Suppressor macrophage treated with lipopolysaccharide for 4 hours (primary cell): Measurements from ENCODE around the gene CYTH3.
"Not testable (repeated sequence)": the region's sequence is repeated elsewhere in the genome, so short reads cannot be mapped to it uniquely, and the experiment has no call there.

ENCODE experiments used
- DNase-seq: peaks from one replicate; pipeline ENCODE4 v3.0.0-alpha.2; 2020

Gene CYTH3

DNA sequence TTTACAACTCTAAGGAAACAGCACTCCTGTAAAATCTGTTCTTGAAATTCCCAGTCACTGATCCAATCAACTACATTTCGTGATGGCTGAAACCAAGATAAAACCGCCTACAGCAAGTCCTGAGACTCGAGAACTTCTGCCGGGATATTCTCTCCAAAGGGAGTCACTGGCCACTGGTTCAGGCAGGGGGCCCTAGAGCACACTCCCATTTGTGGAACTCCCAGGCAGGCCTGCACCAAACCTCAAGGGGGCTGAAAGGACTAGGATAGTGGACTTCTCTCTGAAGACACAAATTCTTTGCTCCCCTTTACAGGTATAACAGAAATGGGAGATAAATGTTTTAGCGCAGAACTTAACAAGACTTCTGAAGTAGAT lies 16.3 kb downstream of the CYTH3 start:
- no peak for DNase-seq

DNA sequence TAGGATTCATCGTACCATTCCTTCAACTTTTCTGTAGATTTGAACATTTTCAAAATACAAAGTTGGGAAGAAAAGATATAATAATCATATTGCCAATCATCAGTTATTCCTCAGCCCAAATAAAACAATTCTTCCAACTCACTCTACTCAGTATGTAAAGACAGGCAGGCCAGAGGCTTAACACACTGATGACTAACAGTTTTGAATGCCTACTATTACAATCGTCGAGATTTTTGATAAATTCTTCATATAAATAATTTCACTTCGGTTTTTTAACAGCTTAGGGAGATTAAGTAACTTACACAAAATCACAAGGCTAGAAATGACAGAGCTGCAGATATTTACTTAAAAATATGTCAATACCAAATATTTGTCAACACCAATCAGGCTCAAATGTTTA lies 17.6 kb downstream of the CYTH3 start:
- DNase-seq = no peak

DNA sequence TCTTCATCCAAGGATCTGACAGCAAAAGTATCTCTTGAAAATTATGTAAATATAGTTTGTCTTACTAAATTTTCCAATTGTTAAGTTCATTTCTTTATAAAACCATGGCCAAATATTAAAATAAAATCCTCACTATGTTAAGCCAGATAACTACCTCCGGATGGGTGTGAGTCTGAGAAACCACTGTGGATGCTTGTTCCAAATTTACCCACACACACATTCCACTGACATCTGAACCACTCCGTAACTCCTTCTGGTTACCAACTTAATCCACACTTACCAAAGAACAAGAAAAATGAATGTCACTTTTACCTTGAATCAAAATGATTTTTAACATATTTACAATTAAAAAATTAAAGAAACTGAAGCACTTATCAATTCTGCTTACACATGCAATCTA lies 19.7 kb downstream of the CYTH3 start:
- DNase-seq = no peak

DNA sequence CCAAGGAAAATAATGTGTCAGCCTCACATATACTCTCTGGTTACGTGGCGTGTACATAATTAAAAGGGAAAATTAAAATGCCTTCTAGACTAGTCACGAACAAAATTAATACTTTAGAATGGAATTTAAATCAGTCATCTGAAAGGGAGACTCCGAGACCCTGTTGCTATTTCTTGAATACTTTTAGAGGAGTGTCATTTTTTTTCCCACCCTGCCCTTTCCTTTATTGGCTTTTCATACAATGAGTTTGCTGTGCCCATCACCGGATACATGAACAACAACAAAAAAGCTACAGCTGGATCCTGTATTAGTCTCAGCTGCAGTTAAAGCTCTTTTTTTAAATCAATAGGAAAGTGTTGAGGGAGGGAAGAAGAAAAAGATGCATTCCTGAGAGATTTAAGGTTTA lies 20.1 kb downstream of the CYTH3 start:
- no peak for DNase-seq

DNA sequence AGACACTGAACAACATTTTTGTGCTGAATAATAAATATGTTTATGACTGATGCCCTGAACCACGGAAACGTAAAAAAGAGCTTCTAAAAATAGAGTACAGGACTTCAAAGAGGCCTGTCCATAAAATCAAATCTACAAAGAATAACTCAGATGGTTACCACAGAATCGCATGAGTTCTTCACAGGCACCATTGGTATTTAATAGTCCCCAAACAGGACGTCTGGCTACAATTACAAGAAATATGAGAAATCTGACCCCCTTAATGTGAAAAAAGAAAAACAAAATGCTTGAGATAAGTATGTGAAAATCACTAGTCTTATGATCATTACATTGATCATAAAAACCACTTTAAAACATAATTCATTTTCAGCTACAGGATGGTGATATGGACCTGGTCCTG lies 20.8 kb downstream of the CYTH3 start:
- DNase-seq = no peak

DNA sequence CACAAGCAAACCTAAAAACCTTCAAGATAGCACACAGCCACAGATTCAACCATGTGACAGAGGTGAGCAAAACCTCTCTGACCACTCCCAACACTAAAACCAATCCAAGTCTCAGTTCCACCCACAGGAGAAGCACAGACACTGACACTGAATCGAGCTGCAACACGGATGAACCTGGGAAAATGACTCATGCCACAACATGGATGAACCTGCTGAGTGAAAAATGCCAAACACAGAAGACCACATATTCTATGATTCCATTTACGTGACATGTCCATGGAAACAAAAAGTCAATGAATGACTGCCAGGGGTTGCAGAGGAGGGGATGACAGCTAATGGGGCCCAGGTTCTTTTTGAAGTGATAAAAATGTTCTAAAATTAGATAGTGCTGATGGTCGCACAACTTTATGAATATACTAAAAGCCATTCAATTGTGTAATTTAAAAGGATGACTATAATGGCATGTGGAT lies 22.0 kb downstream of the CYTH3 start:
- no peak for DNase-seq

DNA sequence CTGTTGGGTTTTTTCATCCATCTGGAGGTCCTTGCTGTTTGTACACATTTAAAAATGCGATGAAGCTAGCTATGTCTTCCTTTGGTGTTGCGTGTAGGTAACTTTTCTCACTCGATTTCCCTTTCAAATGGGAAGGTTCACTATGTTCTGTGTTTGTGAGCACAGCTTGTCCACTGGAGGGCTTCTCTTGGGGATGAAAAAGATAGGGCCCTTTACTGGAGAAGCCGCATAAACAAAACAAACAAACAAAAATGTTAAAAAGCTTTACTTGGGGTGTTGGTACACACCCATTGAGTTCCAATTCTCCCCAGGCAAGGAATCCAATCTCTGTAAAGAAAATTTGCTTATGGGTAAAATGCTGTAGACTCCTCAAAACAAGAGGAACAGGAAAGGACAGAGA lies 23.4 kb downstream of the CYTH3 start:
- DNase-seq = no peak

DNA sequence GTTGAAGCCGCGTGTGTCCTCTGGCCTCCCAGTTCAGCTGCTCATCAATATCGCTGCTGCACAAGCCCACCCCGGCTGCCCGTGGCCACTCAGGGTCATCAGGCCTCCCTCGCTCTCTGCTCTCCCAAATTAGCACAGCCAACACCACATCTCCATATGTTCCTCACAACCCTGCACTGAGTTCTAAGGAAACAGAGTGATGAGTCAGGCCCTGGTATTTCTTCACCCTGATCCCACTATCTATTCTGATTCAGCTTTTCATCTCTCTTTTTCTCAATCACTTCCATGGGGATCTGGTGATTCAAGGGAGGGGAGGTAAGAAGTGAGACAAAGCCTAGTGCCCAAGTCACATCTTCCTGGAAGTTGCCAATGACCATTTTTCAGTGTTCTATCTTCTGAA lies 23.8 kb downstream of the CYTH3 start:
- DNase-seq = peak; percentile 67

DNA sequence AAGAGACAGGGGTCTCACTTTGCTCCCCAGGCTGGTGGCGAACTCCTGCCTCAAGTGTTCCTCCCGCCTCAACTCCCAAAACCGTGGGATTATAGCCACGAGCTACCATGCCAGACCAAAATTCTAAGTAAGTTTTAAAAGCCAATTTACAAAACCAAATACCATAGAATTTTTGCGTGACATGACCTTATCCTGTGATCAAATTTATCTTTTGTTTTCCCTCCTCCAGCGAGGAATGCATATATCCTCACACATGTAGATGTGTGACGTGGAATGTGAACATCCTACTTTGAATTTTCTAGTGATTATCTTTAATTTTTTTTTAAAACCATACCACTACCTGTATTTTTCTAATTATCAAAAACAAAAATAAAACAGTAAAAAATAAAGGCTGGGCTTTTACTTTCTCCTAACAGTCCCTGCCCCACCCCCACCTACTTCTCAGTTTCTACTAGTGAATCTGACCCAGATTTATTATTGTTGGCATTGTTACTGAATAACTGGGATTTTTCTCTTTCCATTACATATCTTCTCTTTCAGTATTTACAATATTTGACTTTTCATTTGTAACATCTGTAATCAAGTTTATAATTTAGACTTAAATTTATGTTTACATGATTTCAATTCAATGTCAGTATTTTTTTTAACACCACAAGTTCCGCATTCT lies 26.0 kb downstream of the CYTH3 start:
- no peak for DNase-seq

DNA sequence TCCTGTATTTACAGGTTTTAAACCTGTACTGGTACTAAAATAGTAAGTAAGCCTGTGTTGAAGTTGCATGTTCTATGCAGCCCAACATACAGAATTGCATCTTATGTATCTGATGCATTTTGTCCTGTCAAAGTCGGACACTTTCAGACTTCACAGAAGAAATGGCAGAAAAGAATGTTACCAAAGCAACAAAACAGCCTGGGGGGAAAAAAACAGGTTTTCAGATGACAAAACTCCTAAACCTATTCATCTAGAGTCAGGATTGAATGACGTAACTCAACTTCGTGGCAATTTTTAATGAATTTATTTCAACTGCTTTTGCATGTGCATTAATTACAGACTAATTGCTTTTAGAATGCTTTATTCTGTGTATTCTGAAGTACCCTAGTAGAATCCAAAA lies 28.4 kb downstream of the CYTH3 start:
- no peak for DNase-seq

DNA sequence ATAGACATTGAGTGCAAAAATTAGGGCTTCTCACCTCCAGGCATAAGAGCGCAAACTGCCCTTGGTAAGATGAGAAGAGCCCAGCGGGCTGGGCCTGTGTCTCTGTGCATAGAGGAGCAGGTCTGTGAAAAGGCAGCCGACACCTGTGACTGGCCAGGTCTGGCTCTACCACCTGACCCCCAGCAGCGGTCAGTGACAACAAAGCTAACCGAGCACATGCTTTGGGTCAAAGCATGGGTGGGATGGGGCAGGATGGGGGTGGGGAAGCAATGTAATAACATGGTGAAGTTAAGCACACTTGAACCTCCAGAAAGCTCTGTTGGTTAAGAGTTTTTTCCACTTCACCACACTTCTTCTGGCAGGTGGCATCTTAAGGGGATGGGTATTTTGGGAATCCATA lies 29.3 kb downstream of the CYTH3 start:
- DNase-seq = no peak

DNA sequence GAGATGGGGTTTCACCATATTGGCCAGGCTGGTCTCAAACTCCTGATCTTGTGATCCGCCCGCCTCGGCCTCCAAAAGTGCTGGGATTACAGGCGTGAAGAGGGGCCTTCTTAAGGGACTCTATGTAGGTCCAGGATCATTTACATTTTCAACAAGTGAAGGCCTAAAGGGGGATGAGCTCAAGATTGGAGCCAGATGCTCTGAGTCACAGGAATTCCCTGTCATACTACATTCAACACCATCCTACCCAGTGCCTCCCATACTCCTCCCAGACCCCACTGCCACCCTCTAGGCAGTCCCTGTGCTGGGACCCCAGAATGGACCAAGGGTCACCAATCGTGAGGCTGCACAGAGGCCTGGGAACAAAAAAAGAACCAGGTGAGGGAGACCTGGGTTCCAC lies 29.9 kb downstream of the CYTH3 start:
- DNase-seq = no peak

DNA sequence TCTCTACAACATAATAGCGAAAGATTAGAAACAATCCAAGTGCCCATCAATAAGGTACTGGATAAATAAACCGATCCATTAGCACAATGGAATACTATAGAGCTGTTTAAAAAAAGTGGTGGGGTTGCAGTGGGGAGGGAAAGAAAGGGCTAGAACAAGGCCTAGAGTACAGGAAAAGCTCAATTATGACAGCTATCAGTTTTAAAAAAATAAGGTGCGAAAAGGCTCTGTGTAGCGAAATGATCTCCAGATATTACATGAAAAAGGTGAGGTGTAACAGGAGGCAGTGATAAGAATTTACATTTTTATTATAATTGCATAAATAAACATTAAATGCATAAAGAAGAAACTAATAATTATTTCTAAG lies 30.8 kb downstream of the CYTH3 start:
- no peak for DNase-seq

DNA sequence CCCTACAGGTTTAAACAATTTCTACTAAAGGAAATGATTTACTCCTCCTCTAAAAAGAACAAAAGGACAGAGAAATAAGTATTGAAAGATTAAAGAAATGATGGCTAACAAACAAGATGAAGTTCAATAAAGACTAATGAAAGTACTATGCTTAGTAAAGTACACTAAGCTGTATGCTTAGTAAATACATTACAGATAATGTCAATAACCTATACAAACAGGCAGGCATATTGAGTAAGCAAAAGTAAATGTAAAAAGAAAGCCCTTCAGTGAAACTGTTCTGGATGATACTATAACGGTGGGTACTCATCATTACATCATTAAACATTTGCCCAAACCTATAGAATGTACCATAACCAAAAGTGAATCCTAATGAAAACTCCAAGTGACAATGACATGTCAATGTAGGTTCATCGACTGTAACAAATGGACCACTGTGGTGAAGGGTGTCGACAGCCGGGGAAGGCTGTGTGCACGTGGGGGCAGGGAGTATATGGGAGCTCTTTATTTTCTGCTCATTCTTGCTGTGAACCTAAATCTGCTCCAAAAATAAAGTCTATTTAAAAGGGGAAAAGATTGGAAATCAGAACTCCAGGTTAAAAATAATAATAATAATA lies 34.0 kb downstream of the CYTH3 start:
- no peak for DNase-seq

DNA sequence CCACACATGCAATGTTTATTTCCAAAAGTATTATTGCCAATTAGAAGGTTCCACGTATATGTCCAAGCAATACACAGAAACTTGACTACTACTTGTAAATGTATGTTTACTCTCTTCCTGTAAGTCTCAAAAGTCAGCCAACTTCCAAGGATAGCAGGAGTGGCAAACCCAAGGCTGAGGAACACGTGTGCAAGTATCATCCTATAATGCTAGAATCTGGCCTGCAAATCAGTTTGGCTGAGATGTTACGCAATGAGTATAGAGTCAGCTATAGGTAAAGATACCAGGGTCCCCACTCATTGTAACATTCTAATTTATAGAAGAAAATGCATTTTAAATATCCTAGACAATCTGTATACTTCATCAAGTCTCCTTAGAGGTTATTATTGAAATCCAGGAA lies 34.7 kb downstream of the CYTH3 start:
- DNase-seq = no peak

DNA sequence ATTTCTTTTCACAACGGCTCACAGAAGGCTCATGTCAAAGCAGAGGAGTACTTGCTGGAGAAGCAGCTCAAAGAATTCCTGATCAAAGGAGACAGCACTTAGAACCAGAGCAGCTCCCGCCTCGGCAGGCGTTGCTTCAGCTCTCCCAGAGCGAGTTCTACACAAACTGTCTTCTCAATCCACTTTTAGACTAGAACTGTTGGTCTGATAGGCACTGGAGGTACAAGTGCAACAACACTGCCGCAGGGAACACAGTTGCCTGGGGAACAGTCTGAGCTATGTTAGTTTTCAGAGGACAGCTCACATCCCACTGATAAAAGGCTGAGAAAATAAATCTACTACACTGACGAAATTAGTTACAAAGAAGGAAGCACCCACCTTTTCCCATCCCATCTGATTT lies 35.4 kb downstream of the CYTH3 start:
- DNase-seq = no peak

DNA sequence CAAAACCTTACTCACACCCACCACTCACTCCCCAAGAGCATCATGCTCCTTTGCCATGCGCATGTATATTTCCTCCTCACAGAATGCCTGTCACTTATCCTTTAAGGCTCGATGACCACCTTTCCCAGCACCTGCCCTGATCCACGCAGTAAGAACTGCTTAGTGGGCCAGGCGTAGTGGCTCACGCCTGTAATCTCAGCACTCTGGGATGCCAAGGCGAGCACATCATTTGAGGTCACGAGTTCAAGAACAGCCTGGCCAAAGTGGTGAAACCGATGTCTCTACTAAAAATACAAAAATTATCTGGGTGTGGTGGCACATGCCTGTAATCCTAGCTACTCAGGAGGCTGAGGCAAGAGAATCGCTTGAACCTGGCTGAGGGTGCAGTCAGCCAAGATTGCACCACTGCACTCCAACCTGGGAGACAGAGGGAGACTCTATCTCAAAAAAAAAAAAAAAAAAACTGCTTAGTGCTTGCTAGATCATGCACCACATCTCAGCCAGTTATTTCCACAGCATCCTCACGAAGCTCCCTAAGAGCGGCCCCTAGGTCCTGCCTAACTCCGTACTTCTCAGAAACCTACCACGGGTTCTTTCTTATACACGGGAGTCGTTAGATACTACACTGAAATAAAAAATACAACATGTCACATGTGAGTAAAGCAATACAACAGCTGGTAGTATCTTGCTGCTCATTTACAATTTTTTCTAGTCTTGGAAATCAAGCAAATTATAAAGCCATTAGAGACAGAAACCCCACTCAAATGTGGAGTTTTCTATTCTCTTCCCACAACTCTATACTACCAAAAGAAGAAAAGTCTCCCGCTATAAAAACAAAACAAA lies 37.2 kb downstream of the CYTH3 start:
- DNase-seq = no peak

DNA sequence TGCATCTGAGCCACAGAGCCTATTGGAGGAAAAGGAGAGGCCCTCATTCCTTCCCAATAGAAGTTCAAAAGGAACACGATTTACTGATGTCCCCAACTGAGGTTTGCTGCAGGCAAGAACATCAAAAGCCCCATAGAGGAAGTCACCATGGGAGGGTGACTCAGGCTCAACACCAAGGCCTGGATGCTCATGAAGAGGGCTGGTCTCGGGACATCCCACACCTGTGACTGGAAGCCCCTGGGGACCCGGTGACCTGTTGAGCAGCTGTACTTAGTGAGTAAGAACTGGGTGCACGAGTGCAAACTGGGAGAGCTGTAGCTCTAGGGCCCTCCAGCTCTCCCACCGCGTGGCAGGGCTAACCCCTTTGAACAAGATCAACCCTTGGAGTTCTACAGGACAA lies 38.0 kb downstream of the CYTH3 start:
- no peak for DNase-seq

DNA sequence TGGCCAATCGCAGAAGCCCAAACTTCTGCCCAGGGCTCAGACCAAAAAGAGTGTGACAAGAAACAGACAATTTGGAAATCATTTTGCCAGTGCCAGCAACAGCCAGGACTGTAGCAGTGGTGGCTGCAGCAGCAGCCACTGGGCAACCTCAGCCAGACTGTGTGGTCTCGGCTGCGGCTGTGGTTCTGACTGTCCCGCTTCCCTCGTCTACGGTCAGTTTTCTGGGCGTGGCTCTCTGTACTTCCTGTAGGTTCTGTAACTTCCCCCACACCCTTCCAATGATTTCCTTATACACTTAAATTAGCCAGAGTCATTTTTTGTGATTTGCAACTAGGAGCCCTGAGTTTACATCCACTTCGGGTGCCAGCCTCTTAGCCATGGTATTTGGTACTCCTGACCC lies 39.9 kb downstream of the CYTH3 start:
- peak; percentile 79 for DNase-seq

DNA sequence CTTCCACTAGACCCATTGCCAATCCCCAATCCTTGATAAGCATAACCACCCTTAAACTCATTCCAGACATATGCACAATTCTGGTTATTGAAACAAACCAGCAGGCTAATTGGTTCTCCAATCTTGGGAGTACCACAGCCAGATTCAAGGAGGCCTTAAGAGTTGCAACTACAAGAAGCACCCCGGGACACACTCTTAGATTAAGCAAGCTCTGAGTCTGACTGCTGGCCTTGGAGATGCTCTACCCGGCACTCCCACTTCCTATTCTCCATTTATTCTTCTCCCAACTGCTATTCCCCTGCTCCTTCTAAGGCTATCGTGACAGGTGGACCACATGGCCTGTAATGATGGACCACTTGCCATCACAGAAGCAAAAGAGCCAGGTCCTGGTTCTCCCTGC lies 40.3 kb downstream of the CYTH3 start:
- DNase-seq = no peak

DNA sequence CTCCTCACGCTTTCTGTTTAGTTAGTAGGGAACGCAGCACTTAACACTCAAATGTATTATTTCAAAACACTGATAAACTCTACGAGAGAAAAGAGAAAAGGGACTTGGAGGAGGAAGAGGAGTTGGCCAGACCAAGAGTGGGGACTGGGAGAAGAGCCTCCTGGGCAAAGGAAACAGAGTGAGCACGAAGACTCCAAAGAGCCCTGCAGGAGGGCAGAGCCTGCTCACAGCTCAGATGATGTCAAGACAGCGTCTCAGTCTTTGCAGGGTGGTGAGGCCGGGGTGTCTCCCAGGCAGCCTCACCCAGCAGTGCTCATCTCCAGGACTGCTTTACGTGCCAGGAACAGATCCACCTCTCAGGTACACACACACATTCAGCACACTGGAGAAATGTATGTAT lies 41.2 kb downstream of the CYTH3 start:
- DNase-seq = no peak

DNA sequence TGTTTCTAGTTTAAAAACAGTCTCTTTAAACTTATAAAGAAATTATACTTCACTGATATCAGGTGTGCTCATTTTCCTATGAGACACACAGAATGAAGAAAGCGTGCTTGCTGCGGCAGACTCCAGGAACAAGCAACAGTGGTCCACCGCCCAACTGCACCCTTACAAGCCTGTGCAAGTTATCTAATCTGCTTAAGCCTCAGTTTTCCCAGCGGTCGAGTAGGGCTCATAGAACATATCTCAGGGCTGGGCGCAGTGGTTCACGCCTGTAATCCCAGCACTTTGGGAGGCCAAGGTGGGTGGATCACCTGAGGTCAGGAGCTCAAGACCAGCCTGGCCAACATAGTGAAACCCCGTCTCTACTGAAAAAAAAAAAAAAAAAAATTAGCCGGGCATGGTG lies 43.1 kb downstream of the CYTH3 start:
- DNase-seq = not testable (repeated sequence)

DNA sequence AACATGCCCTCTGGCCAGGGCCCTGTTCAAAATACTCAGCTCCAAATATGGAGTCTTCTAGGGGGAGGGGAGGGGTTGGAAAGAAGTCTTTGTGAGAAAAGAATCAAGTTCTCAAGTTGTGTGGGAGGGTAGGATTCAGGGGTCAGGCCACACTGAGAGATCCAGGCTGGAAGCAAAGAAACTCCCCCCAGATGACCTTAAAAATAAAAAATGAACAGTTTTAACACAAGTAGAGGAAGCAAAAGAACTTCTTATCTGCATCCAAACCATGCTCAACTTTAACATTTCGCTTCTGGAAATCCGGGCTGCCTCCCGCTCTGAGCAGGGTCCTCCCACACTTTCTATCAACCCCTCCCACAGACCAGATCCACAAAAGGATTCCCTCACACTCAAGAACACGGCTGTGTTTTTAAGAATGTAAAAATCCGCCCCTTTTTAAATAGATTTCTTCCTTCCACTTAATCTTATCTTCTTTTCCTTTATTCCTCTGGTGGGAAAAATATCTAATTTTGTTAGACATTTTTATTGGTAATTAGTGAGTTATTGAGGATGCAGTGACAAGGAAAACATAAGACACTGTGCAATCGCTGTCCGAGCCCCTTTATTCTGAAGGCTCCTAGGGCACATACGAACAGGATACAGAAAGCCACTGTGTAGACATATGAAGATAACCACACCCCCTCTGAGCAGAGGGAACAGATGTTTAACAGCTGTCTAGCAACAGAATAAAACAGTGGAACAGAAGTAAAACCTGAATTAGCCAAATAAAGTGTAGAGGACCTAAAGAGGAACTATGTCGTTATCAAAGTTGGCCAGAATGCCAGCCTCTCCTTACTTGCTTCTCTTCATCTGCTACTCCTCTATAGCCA lies 43.8 kb downstream of the CYTH3 start:
- peak; percentile 42 for DNase-seq
